HG03066 (cell line): ENCODE results near the gene ARL5A.

Experiments used
- ATAC-seq: cut with Tn5 transposase; IDR thresholded peaks from one replicate; pipeline ENCODE4 v1.9.1; 2021; ENCODE audit warnings: low read depth; ENCODE audit not compliant: unreplicated experiment

ARL5A gene

GRCh38 chr2:151841047-151841424 is 12.8 kb upstream of the ARL5A start:
- no peak for ATAC-seq

GRCh38 chr2:151840216-151841046 is 12.2 kb upstream of the ARL5A start:
- ATAC-seq, result peak; percentile 98

- no peak for ATAC-seq
Measured at GRCh38 chr2:151837926-151838325, 9.7 kb upstream of the ARL5A start.

- peak; percentile 65 for ATAC-seq
Measured at GRCh38 chr2:151833984-151834383, 5.8 kb upstream of the ARL5A start.

- ATAC-seq, result no peak
Measured at GRCh38 chr2:151830961-151831360, 2.7 kb upstream of the ARL5A start.

- no peak for ATAC-seq
Measured at GRCh38 chr2:151828890-151829324, 686 bp upstream of the ARL5A start.

- peak; percentile 25 for ATAC-seq
Measured at GRCh38 chr2:151827564-151828142, 568 bp downstream of the ARL5A start.

- no peak for ATAC-seq
Measured at GRCh38 chr2:151826737-151827157, 1.5 kb downstream of the ARL5A start.

GRCh38 chr2:151824886-151825285 is 3.3 kb downstream of the ARL5A start:
- no peak for ATAC-seq

GRCh38 chr2:151823651-151824050 is 4.6 kb downstream of the ARL5A start:
- no peak for ATAC-seq

- ATAC-seq, result no peak
Measured at GRCh38 chr2:151819920-151820319, 8.3 kb downstream of the ARL5A start.

- ATAC-seq, result no peak
Measured at GRCh38 chr2:151817929-151818328, 10.3 kb downstream of the ARL5A start.

GRCh38 chr2:151816843-151817242 is 11.4 kb downstream of the ARL5A start:
- ATAC-seq, result no peak

- ATAC-seq, result no peak
Measured at GRCh38 chr2:151815821-151816489, 12.3 kb downstream of the ARL5A start.

GRCh38 chr2:151810489-151810888 is 17.7 kb downstream of the ARL5A start:
- ATAC-seq, result no peak

GRCh38 chr2:151809073-151809383 is 19.2 kb downstream of the ARL5A start:
- ATAC-seq, result no peak

- ATAC-seq, result no peak
Measured at GRCh38 chr2:151808258-151809072, 19.8 kb downstream of the ARL5A start.

GRCh38 chr2:151805961-151806360 is 22.3 kb downstream of the ARL5A start:
- no peak for ATAC-seq

- ATAC-seq, result no peak
Measured at GRCh38 chr2:151805343-151805742, 22.9 kb downstream of the ARL5A start.

GRCh38 chr2:151803811-151804210 is 24.4 kb downstream of the ARL5A start:
- ATAC-seq, result no peak

GRCh38 chr2:151802315-151802714 is 25.9 kb downstream of the ARL5A start:
- no peak for ATAC-seq
